B cell (primary cell): Measurements from ENCODE around the gene CYP3A5. TPM values are rescaled to one million over a fixed set of nuclear protein-coding genes. Genes with fewer than 3 reads are reported as not detected.

Source experiments
- ATAC-seq: fragments of 200-7000 bp; cut with Tn5 transposase; one replicate; pipeline ENCODE4 v1.10.0; 2021; ENCODE audit warnings: low read depth, mild to moderate bottlenecking, moderate number of reproducible peaks, moderate library complexity
- CTCF ChIA-PET: fragments of 350-600 bp; sonication (Branson Sonifier 250); formaldehyde crosslinking; loops from one replicate; lab custom pipeline; 2021; ENCODE audit warnings: antibody characterized with exemption, inconsistent platforms; lab: Charles Lee
- POLR2A ChIA-PET: fragments of 350-600 bp; sonication (Branson Sonifier 250); formaldehyde crosslinking; loops from one replicate; lab custom pipeline; 2021; ENCODE audit warnings: antibody characterized with exemption; lab: Charles Lee
- DNase-seq: peaks from one replicate; pipeline ENCODE4 v3.0.0; 2013
- H2AFZ ChIP-seq: 2 replicates; pipeline ENCODE4 v1.6.1; 2012; ENCODE audit warnings: mild to moderate bottlenecking, low read depth, low read length; ENCODE audit not compliant: insufficient read depth, poor library complexity, severe bottlenecking
- H3K27ac ChIP-seq, 2 donors: 1 replicate in 1 of 2; 2 replicates in 1 of 2; pipeline ENCODE4 v1.5.1; 2012 to 2013; ENCODE audit warnings: low read length in 2 of 2, mild to moderate bottlenecking in 2 of 2, moderate library complexity in 1 of 2
- H3K27me3 ChIP-seq, 4 experiments: fragments of 200-600 bp in 1 of 4; sonication (generic) in 1 of 4; replicated peaks in 1 of 4; 1 replicate in 2 of 4; 2 replicates in 2 of 4; pipeline versions ENCODE4 v1.6.1 to v1.7.0; 2013 to 2016; ENCODE audit warnings: low read length in 3 of 4, mild to moderate bottlenecking in 2 of 4, mixed read lengths in 1 of 4, moderate library complexity in 1 of 4; ENCODE audit not compliant: insufficient read depth in 4 of 4, control insufficient read depth in 3 of 4; ENCODE audit errors: control extremely low read depth in 1 of 4
- H3K36me3 ChIP-seq, 2 experiments: replicated peaks in 1 of 2; 1 replicate in 1 of 2; 2 replicates in 1 of 2; pipeline versions ENCODE4 v1.6.1 to v1.7.1; 2013; ENCODE audit warnings: low read length in 1 of 2; ENCODE audit not compliant: insufficient read depth in 2 of 2, control insufficient read depth in 1 of 2; ENCODE audit errors: control extremely low read depth in 1 of 2, extremely low read depth in 1 of 2
- H3K4me1 ChIP-seq, 2 donors: fragments of 200-600 bp in 1 of 2; sonication (generic) in 1 of 2; 1 replicate in 1 of 2; 2 replicates in 1 of 2; pipeline versions ENCODE4 v1.5.1 to v1.6.1; 2013 to 2017; ENCODE audit warnings: low read length in 2 of 2; ENCODE audit not compliant: control insufficient read depth in 2 of 2, insufficient read depth in 2 of 2
- H3K4me2 ChIP-seq: replicated peaks from 2 replicates; pipeline ENCODE3; 2012; ENCODE audit warnings: mild to moderate bottlenecking, low read depth, low read length; ENCODE audit not compliant: poor library complexity, severe bottlenecking
- H3K4me3 ChIP-seq, 5 experiments: fragments of 200-600 bp in 1 of 5; sonication (generic) in 1 of 5; 1 replicate in 3 of 5; 2 replicates in 2 of 5; pipeline versions ENCODE4 v1.5.1 to v1.7.0; 2011 to 2016; ENCODE audit warnings: low read length in 4 of 5, mild to moderate bottlenecking in 4 of 5, low read depth in 2 of 5, control low read depth in 1 of 5, moderate library complexity in 1 of 5; ENCODE audit not compliant: insufficient read depth in 1 of 5; ENCODE audit errors: control extremely low read depth in 1 of 5, extremely low read depth in 1 of 5
- H3K79me2 ChIP-seq: fragments of 200-600 bp; sonication (generic); one replicate; pipeline ENCODE4 v1.6.0; 2016; ENCODE audit warnings: low read length; ENCODE audit not compliant: control insufficient read depth, insufficient read depth
- H3K9ac ChIP-seq: fragments of 200-600 bp; sonication (generic); 2 replicates; pipeline ENCODE4 v1.6.1; 2017; ENCODE audit warnings: mild to moderate bottlenecking, low read length, moderate library complexity
- H3K9me3 ChIP-seq, 3 donors: one replicate each; pipeline versions ENCODE4 v1.6.1 to v1.7.1; 2013; ENCODE audit warnings: low read length in 2 of 3; ENCODE audit not compliant: control insufficient read depth in 2 of 3, insufficient read depth in 1 of 3; ENCODE audit errors: control extremely low read depth in 1 of 3
- H4K20me1 ChIP-seq: 2 replicates; pipeline ENCODE4 v1.6.0; 2012; ENCODE audit warnings: mild to moderate bottlenecking, low read length; ENCODE audit not compliant: insufficient read depth, control insufficient read depth, poor library complexity, severe bottlenecking
- H3K27ac Mint-ChIP-seq: one replicate; pipeline ENCODE4 v1.8.0; 2021; ENCODE audit warnings: mixed read lengths
- H3K27me3 Mint-ChIP-seq: one replicate; pipeline ENCODE4 v1.8.0; 2021; ENCODE audit warnings: mixed read lengths
- H3K4me1 Mint-ChIP-seq: one replicate; pipeline ENCODE4 v1.8.0; 2021; ENCODE audit warnings: mixed read lengths
- H3K4me3 Mint-ChIP-seq: one replicate; pipeline ENCODE4 v1.8.0; 2021; ENCODE audit warnings: mixed read lengths
- H3K9me3 Mint-ChIP-seq: one replicate; pipeline ENCODE4 v1.8.0; 2022; ENCODE audit warnings: mixed read lengths; ENCODE audit not compliant: insufficient read depth
- EZH2 ChIP-seq: IDR thresholded peaks from 2 replicates; pipeline ENCODE4 v1.6.1; 2012; ENCODE audit warnings: borderline replicate concordance, low read depth, mild to moderate bottlenecking, moderate library complexity, low read length; ENCODE audit not compliant: insufficient read depth, poor library complexity, severe bottlenecking
- WGBS: methylation state at CpG from one replicate; pipeline ENCODE4 v1.1.5; 2013; ENCODE audit warnings: missing lambda C conversion rate; ENCODE audit not compliant: insufficient coverage; 5-methylcytosine and 5-hydroxymethylcytosine counted together
- intact Hi-C: fragments of 100-400 bp; cut with micrococcal nuclease; formaldehyde crosslinking; loops from one replicate; pipeline ENCODE4 v1.10.0; 2022
- polyA plus RNA-seq: library from polyadenylated mRNA; depleted of rRNA; stranded (reverse); fragments of >200 nt; gene quantifications from 2 replicates; pipeline ENCODE4 v1.2.3, GENCODE V29; 2012
- total RNA-seq, 2 donors: library from RNA; stranded (reverse); fragments of 120-200 nt in 1 of 2; gene quantifications; 1 replicate in 1 of 2; 2 replicates in 1 of 2; pipeline versions ENCODE4 v1.2.3 to v1.2.4, GENCODE V29; 2013 to 2022
- TF ChIP-seq, protein P1 (sequence below): fragments of 200-600 bp; IDR thresholded peaks from one replicate; pipeline ENCODE4 v1.8.0; 2022; ENCODE audit warnings: antibody characterized with exemption, mild to moderate bottlenecking

CYP3A5 gene
- total and polyA plus RNA-seq, 2 donors (not counting 1 experiment from before 2014, with no cell fraction given), result not detected

- no peak overlapping the region for H3K4me3 ChIP-seq
- no peak overlapping the region for H3K27ac ChIP-seq
- ChIA-PET POLR2A (no interaction called here), CTCF (no interaction called here)
- no peak overlapping the region for H3K4me2 ChIP-seq
- WGBS, result no CpG with 5 or more reads among the region's 3 CpGs
- H3K27ac Mint-ChIP-seq, result no peak overlapping the region
- H3K9ac ChIP-seq, result no peak overlapping the region
- no peaks in the 10 kb centered on the region for H3K4me1 ChIP-seq
- no peak for ATAC-seq
- H3K27me3 Mint-ChIP-seq, result no peaks in the 10 kb centered on the region
- no peaks in the 10 kb centered on the region for H4K20me1 ChIP-seq
- H3K9me3 Mint-ChIP-seq, result no peaks in the 10 kb centered on the region
- H2AFZ ChIP-seq, result no peak overlapping the region
- no peaks in the 10 kb centered on the region for H3K4me1 Mint-ChIP-seq
- H3K36me3 ChIP-seq, result peaks cover 0 to 10% of the 10 kb centered on the region in 2 experiments
- H3K79me2 ChIP-seq, result no peaks in the 10 kb centered on the region
- no peaks in the 10 kb centered on the region for H3K27me3 ChIP-seq
- DNase-seq, result no peak
- no peak overlapping the region for H3K4me3 Mint-ChIP-seq
- H3K9me3 ChIP-seq, result no peaks in the 10 kb centered on the region
- TF ChIP-seq, protein P1, sequence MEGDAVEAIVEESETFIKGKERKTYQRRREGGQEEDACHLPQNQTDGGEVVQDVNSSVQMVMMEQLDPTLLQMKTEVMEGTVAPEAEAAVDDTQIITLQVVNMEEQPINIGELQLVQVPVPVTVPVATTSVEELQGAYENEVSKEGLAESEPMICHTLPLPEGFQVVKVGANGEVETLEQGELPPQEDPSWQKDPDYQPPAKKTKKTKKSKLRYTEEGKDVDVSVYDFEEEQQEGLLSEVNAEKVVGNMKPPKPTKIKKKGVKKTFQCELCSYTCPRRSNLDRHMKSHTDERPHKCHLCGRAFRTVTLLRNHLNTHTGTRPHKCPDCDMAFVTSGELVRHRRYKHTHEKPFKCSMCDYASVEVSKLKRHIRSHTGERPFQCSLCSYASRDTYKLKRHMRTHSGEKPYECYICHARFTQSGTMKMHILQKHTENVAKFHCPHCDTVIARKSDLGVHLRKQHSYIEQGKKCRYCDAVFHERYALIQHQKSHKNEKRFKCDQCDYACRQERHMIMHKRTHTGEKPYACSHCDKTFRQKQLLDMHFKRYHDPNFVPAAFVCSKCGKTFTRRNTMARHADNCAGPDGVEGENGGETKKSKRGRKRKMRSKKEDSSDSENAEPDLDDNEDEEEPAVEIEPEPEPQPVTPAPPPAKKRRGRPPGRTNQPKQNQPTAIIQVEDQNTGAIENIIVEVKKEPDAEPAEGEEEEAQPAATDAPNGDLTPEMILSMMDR, result no peak
- no peak for TF ChIP-seq EZH2
- intact Hi-C loops, result no loop called here
These were observed 35.4 kb downstream of the CYP3A5 start for GRCh38 chr7:99644431-99644830.

DNA sequence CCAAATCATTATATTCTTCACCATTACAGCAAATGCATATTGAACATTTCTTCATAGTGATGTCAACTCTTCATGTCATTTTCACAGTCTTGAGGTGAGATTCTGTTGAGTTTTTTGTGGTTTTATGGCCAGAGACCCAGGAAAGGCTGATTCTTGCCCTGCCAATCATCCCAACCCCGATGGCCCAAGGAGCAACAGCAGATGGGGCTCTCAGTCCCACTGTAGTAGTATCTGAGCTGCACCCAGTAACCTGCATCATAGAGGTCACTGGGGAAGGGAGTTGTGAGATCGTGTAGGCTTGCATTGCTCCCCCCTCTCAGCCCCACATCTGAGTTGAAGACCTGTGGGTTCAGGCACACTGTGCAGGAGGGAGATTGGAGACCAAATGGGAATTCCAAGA is 36.3 kb downstream of the CYP3A5 start:
- Histone ChIP-seq H3K4me2 (no peak overlapping the region), H3K9me3 (no peaks in the 10 kb centered on the region), H3K4me1 (no peaks in the 10 kb centered on the region), H3K4me3 (no peak overlapping the region), H3K9ac (no peak overlapping the region), H3K79me2 (no peaks in the 10 kb centered on the region), H3K27me3 (no peaks in the 10 kb centered on the region), H2AFZ (no peak overlapping the region), H3K27ac (no peak overlapping the region), H4K20me1 (no peaks in the 10 kb centered on the region), H3K36me3 (peaks cover 0 to 7% of the 10 kb centered on the region in 2 experiments)
- no peak for TF ChIP-seq EZH2
- TF ChIP-seq, protein P1, result no peak
- Mint-ChIP-seq H3K27me3 (no peaks in the 10 kb centered on the region), H3K4me3 (no peak overlapping the region), H3K4me1 (no peaks in the 10 kb centered on the region), H3K9me3 (no peaks in the 10 kb centered on the region), H3K27ac (no peak overlapping the region)
- ATAC-seq (no peak), DNase-seq (no peak)
- POLR2A ChIA-PET, result no interaction called here
- CTCF ChIA-PET, result no interaction called here
- intact Hi-C loops, result no loop called here
- WGBS, result no CpG with 5 or more reads among the region's 2 CpGs
